ENCODE measurements around the gene SNAI3.
A peak's percentile ranks its signal among the peaks of the same experiment; 100 is the strongest.

SNAI3 gene

DNA sequence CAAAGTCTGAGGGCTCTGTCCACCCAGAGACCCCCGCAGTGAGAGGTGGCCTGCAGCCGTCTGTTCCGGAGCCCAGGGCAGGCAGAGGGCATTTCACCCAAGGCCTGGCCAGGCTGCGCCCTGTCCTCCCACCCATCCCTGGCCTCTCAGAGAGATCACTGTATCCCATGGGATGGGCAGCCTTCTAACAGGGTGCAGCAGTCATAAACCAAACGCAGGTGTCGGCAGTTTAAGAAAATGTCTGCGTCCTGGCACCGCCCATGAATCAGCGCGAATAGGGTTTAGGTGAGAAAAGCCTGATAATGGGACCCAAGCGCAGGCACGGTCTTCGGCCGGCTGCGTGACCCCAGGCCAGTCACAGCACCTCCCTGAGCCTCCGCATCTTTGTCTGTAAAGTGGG lies 40.9 kb downstream of the SNAI3 start:
- intact Hi-C loops (cut with DNase I), result no loop called here
- no peak for DNase-seq

- intact Hi-C loops (cut with DNase I), result no loop called here
- DNase-seq, result no peak
Observed at GRCh38 chr16:88643644-88643932, 42.7 kb downstream of the SNAI3 start.

DNA sequence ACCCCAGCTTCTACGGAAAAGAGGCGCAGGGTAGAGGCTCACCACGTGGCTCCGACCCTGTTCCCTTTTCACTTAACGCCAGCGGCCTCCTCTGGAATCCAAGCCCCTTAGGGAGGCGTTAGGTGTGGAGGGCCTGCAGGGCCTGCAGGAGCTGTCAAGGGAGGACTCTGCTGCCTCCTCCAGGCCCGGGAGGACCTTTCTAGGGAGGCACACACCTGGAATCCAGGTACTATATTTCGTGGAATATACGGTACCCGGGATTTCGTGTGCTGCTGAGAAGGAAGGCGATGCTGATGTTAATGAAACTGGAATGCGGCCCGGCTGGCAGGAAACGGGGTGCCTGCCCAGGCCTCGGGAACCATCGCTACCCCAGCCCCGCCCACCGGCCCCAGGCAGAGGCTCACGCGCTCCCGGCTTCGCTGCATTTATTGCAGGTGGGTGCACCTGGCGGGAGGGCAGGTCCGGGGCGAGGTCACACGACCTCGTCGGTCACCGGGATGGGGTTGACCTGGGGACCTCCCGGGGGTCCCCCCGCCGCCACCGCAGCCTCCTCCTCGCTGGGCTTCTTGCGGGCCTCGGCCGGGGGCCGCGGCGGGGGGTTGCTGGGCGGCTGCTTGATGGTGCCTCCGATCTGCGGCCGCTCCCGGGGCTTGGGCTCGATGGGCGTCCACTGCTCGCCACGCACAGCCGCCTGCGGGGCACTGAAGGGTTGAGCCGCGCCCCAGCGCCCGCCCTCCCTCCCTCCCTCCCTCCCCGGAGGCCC lies 43.2 kb downstream of the SNAI3 start:
- no peak for DNase-seq
- intact Hi-C loops (cut with DNase I), result no loop called here

DNA sequence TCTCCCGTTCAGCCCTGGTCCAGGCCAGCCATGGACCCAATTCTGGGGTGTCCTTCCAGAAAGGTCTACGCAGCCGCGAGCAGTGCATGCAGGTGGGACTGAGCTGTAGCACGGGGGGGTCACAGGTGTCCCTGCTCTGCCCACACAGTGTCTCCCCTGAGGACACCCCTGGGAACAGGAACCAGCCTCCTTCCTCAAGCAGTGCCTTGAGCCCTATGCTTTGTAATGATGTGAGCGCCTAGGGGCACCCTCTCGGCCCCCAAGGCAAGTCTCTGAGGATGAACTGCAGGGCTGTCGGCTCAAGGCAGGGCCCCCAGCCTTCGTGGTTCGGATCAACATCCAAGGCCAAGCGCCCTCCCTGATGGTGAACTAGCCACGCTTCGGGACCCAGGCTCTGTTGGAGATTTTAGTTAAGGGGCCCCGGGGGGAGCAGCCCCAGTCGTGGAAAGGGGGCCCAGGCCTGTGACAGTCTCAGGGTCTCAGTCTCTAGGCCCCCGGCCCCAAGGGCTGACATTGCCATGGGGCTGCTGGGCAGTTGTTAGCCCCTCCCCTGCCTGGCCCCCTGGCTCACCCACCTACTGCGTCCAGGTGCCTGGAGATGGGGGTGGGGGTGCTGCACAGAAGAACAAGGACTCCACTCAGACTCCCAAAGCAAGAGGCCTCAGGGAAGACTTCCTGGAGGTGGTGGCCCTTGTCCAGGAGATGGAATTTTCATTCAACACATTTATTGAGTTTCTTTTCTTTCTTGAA lies 45.6 kb downstream of the SNAI3 start:
- no peak for DNase-seq
- intact Hi-C loops (cut with DNase I), result no loop called here

GRCh38 chr16:88640039-88640495 lies 46.2 kb downstream of the SNAI3 start:
- no peak for DNase-seq
- intact Hi-C loops (cut with DNase I), result no loop called here

DNA sequence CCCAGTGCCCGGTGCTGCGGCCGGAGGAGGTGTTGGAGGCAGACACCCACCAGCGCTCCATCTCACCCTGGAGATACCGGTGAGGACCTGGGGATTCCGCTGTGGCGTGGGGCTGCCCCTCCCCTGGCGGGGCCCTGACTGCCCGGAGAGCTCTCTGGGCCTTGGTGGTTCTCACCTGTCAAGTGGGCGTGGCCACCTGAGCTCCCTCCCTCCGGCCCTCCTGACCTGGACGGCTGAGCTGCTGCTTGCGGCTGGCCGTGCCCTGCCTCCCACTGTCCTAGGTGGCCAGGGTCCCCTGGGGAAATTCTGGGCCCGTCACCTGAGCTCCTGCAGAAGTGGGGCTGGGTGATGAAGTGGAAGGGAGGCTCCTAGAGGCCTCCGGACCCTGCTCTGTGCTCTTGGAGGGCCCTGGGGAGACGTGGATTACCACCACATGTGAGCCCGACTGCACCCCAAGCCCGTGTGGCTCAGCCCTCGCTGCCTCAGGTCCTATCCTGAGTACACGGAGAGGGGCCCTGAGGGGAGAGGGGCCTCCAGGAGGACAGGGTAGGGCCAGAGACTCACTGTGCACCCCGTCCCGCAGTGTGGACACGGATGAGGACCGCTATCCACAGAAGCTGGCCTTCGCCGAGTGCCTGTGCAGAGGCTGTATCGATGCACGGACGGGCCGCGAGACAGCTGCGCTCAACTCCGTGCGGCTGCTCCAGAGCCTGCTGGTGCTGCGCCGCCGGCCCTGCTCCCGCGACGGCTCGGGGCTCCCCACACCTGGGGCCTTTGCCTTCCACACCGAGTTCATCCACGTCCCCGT lies 46.9 kb downstream of the SNAI3 start:
- DNase-seq, result no peak

DNA sequence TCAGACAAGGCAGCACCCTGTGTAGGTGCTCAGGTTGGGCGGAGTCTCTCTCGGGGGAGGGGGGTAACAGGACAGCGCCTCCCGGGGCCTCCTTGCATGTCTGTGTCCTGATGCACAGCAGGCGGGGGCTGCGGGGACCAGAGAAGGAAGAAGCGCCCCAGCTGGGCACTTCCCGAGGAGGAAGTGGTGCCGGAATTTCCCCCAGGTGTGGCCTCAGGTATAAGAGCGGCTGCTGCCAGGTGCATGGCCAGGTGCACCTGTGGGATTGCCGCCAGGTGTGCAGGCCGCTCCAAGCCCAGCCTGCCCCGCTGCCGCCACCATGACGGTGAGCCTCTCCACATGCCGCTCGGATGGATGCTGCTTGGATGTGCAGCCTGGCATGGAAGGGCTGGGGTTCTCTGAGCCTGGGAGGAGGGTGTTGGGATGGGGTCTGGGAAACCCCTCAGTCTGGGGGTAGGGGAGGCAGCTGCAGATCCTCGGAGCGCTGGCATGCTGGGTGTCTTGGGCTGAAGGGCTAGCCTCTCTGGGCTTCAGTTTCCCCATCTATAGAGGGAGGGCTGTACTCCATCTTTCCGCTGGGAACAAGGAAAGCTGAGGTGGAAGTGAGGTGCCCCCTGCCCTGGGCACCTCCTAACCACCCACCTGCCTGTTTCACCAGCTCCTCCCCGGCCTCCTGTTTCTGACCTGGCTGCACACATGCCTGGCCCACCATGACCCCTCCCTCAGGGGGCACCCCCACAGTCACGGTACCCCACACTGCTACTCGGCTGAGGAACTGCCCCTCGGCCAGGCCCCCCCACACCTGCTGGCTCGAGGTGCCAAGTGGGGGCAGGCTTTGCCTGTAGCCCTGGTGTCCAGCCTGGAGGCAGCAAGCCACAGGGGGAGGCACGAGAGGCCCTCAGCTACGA lies 47.7 kb downstream of the SNAI3 start, which contains the start of gene IL17C:
Gene IL17C (plus strand): TSS at position 250 of the 908 bp plus-strand sequence. CDS start 70 bp downstream, at position 320.
- DNase-seq, result no peak
- intact Hi-C loops (cut with DNase I), result no loop called here

More for the DNA sequence above, 46.9 kb downstream of the SNAI3 start:
- intact Hi-C loops (cut with DNase I), result no loop called here

DNA sequence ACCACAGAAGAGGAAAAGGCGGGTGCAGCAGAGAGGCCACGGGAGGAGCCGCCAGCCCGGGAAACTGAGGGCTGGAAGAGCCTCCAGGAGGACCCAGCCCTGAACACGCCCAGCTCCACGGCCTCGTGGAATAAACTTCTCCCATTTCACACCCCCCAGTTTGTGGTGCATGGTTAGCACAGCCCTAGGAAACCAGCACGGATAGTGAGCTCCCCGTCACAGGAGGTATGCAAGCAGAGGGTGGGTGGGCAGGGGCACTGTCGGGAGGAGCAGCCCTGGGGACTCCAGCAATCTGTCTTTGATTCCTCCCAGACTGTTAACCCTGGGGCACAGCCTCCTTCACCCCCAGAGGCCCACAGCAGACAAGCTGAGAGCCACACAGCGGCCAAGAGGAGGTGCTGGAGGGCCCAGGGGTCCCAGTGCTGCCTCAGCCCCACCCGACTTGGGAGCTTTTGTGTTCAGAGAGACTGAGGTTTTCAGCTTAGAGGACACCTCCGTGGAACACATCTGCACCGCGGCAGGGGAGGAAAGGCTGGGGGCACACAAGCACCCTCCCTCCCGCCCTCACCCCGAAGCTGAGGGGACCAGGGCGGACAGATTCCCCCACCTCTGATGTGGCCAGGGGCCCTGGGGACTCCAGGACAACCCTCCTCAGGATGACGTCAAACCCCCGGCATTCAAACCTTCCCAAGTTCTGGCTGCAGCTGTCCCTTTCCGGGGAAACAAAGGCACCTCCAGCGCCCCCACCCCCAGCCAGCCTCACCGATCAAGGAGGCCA lies 49.6 kb downstream of the SNAI3 start:
- intact Hi-C loops (cut with DNase I), result no loop called here
- DNase-seq, result no peak

DNA sequence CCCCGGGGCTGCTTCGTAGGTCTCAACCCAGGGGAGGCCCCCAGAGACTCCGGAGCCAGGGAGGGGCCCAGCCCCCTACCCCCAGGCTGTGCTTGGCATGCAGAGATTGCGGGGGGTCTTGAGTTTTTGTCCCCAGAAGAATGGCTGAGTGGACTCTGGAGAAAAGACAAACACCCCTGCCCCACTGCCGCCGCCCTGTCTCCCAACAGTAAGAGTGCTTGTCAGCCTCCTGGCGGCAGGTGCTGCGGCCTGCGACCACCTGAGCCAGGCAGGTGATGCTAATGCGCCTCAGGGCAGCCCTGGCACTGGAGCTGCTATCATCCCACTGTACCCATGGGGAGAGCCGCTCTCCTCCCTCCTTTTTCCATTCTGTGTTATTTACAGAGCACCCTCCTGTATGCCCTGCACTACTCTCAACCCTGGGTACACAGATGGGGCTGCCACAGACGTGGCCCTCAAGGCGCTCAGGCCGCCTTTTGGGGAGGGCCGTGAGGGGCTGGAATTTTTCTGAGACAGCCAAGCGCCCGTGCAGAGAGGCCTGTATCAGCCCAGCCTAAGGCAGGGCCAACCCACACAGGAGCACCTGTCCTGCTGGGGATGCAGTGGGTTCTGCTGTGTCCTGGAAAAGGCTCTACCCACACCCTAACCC lies 50.5 kb downstream of the SNAI3 start:
- intact Hi-C loops (cut with DNase I), result no loop called here
- DNase-seq, result no peak

DNA sequence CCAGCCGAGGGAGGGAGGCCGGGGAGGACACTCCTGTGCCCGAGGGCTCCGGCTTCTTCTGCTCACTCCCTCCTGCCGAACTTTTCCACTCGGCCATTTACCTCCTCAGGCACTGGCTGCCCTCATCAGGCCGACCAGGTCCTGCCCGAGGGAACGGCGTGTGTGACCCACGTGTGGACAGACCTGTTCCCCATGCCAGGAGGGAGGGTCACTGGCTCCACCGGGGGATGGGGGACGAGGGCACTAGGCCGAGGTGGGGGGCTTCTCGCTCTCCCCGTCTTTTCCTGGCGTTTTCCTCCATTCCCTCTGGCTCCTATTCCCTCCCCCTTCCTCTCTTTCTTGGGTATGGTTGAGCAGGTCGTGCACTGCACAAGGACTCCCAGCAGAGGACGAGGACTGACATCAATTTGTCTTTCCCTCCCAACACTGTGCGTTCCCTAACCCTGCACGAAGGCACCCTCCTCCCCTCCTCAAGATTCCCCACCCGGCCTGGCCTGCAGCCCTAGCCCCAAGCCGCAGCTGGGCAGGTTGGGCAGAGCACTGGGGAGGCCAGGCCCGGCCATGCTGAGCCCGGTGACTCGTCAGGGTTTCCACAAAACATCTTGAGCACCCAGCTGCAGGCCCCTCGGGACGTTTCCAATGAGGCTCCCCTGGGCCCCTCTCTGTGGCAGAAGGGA lies 51.2 kb downstream of the SNAI3 start:
- DNase-seq, result no peak
- intact Hi-C loops (cut with DNase I), result no loop called here

GRCh38 chr16:88634141-88634993 lies 51.9 kb downstream of the SNAI3 start:
- intact Hi-C loops (cut with DNase I), result no loop called here
- DNase-seq, result peak in 1 of 42 donors; percentile 26

- DNase-seq, result peak in 12 of 42 donors; percentile 7 to 61 (median 27)
- intact Hi-C loops (cut with DNase I), result no loop called here
Observed at GRCh38 chr16:88633684-88634140, 52.6 kb downstream of the SNAI3 start.

GRCh38 chr16:88632587-88632930 lies 53.7 kb downstream of the SNAI3 start:
- intact Hi-C loops (cut with DNase I), result no loop called here
- DNase-seq, result no peak

GRCh38 chr16:88631920-88632586 lies 54.3 kb downstream of the SNAI3 start:
- intact Hi-C loops (cut with DNase I), result no loop called here
- no peak for DNase-seq

- no peak for DNase-seq
- intact Hi-C loops (cut with DNase I), result no loop called here
Observed at GRCh38 chr16:88631384-88631783, 54.9 kb downstream of the SNAI3 start.

- DNase-seq, result no peak
- intact Hi-C loops (cut with DNase I), result no loop called here
Observed at GRCh38 chr16:88630941-88631340, 55.4 kb downstream of the SNAI3 start.

All from head of caudate nucleus (tissue), 42 donors.